SU-DHL-6 (cell line): ENCODE measurements around the gene WDR88.
A peak's percentile ranks its signal among the peaks of the same experiment; 100 is the strongest.
"Not testable (repeated sequence)": the region's sequence is repeated elsewhere in the genome, so short reads cannot be mapped to it uniquely, and the experiment has no call there.

Experiments used
- H2AFZ ChIP-seq: fragments of 200-600 bp; sonication (generic); 2 replicates; pipeline ENCODE4 v1.6.1; 2014; ENCODE audit warnings: low read depth, mild to moderate bottlenecking, moderate library complexity, mixed read lengths, antibody characterized with exemption, low read length; ENCODE audit not compliant: severe bottlenecking
- H3F3A ChIP-seq: fragments of 200-600 bp; shearing (Covaris generic); 2 replicates; pipeline ENCODE4 v1.6.0; 2016; ENCODE audit warnings: antibody characterized with exemption, mild to moderate bottlenecking; ENCODE audit not compliant: insufficient read depth
- H3K27ac ChIP-seq: fragments of 200-600 bp; sonication (generic); 2 replicates; pipeline ENCODE4 v1.5.1; 2016; ENCODE audit warnings: low read depth, mild to moderate bottlenecking, low read length, moderate library complexity, mixed read lengths
- H3K27me3 ChIP-seq: fragments of 200-600 bp; sonication (generic), shearing (Covaris generic); 2 replicates; pipeline ENCODE4 v1.6.0; 2014; ENCODE audit warnings: mild to moderate bottlenecking, low read length
- H3K36me3 ChIP-seq: fragments of 200-600 bp; sonication (generic); 2 replicates; pipeline ENCODE4 v1.6.1; 2014; ENCODE audit warnings: mild to moderate bottlenecking, low read length, mixed read lengths
- H3K4me2 ChIP-seq: fragments of 300-600, 200-600 bp; shearing (Covaris generic), sonication (generic); 2 replicates; pipeline ENCODE4 v1.6.0; 2014; ENCODE audit warnings: low read length, low read depth, mild to moderate bottlenecking; ENCODE audit not compliant: poor library complexity, severe bottlenecking
- H3K4me3 ChIP-seq: fragments of 200-600 bp; sonication (generic); 2 replicates; pipeline ENCODE4 v1.5.1; 2014; ENCODE audit warnings: antibody characterized with exemption, low read length, mild to moderate bottlenecking, mixed read lengths; ENCODE audit not compliant: insufficient read depth, poor library complexity, severe bottlenecking
- H3K79me2 ChIP-seq: fragments of 200-600 bp; sonication (generic); 2 replicates; pipeline ENCODE4 v1.6.1; 2014; ENCODE audit warnings: mild to moderate bottlenecking, low read length, moderate library complexity; ENCODE audit not compliant: insufficient read depth
- H3K9ac ChIP-seq: fragments of 200-600 bp; sonication (generic); 2 replicates; pipeline ENCODE4 v1.7.0; 2014; ENCODE audit warnings: mild to moderate bottlenecking, low read length
- H3K9me2 ChIP-seq: fragments of 200-600 bp; sonication (generic); replicated peaks from 2 replicates; pipeline ENCODE4 v1.6.1; 2014; ENCODE audit warnings: low read length; ENCODE audit not compliant: insufficient read depth
- H3K9me3 ChIP-seq: fragments of 200-600 bp; sonication (generic); 2 replicates; pipeline ENCODE4 v1.6.1; 2014; ENCODE audit warnings: low read length, mixed read lengths; ENCODE audit not compliant: insufficient read depth
- H4K20me1 ChIP-seq: fragments of 200-600 bp; sonication (generic); 2 replicates; pipeline ENCODE4 v1.6.1; 2014; ENCODE audit warnings: low read depth, mild to moderate bottlenecking, antibody characterized with exemption, low read length, moderate library complexity, mixed read lengths
- EZH2phosphoT487 ChIP-seq: fragments of 200-600 bp; sonication (generic), shearing (Covaris generic); conservative IDR thresholded peaks from 2 replicates; pipeline ENCODE4 v1.6.1; 2018; ENCODE audit warnings: mild to moderate bottlenecking, antibody characterized with exemption, low read length, moderate library complexity, mixed read lengths
- TF ChIP-seq, protein P1 (sequence below): fragments of 200-600 bp; sonication (generic); IDR thresholded peaks from one replicate; pipeline ENCODE4 v1.5.1; 2017; ENCODE audit warnings: antibody characterized with exemption, mild to moderate bottlenecking, low read length, moderate library complexity; ENCODE audit not compliant: insufficient read depth, poor library complexity, severe bottlenecking

The WDR88 gene

DNA sequence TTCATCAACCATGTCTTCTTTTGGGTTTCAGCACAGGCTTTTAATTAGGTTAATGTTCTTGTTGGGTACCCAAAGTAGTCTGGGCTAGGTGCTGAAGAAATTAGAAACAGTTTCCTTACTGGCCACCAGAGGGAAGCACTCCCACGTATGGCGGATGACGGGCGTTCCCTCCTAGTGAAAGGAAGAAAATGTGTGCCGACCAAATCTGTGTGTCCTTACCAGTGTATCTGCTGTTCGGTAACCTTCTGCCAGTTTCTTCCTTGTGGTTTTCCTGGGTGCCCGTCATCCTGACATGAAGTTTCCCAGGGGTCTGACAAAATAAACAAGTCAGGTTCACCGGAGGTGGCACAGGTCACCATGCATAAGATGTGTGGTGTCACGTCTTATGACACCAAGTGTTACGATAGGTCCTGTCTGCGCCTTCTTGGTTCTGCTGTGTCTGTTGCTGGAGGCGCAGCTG, 6.0 kb upstream of the WDR88 start:
- H3F3A ChIP-seq = 0 out of 2 replicates have a peak, but pooled peaks cover 3% of the 10 kb centered on the region
- no peaks in the 10 kb centered on the region for H3K9me2 ChIP-seq
- H3K4me3 ChIP-seq = no peak overlapping the region
- no peak overlapping the region for H2AFZ ChIP-seq
- H3K9ac ChIP-seq = no peak overlapping the region
- no peaks in the 10 kb centered on the region for H3K9me3 ChIP-seq
- no peaks in the 10 kb centered on the region for H3K79me2 ChIP-seq
- H3K4me2 ChIP-seq = no peak overlapping the region
- no peaks in the 10 kb centered on the region for H3K27me3 ChIP-seq
- H3K27ac ChIP-seq = no peak overlapping the region
- H4K20me1 ChIP-seq = no peaks in the 10 kb centered on the region
- no peaks in the 10 kb centered on the region; the same call in 1 of the 2 replicates for H3K36me3 ChIP-seq
- TF ChIP-seq, protein P1, sequence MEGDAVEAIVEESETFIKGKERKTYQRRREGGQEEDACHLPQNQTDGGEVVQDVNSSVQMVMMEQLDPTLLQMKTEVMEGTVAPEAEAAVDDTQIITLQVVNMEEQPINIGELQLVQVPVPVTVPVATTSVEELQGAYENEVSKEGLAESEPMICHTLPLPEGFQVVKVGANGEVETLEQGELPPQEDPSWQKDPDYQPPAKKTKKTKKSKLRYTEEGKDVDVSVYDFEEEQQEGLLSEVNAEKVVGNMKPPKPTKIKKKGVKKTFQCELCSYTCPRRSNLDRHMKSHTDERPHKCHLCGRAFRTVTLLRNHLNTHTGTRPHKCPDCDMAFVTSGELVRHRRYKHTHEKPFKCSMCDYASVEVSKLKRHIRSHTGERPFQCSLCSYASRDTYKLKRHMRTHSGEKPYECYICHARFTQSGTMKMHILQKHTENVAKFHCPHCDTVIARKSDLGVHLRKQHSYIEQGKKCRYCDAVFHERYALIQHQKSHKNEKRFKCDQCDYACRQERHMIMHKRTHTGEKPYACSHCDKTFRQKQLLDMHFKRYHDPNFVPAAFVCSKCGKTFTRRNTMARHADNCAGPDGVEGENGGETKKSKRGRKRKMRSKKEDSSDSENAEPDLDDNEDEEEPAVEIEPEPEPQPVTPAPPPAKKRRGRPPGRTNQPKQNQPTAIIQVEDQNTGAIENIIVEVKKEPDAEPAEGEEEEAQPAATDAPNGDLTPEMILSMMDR = peak; percentile 57
- TF ChIP-seq EZH2phosphoT487 = no peak

DNA sequence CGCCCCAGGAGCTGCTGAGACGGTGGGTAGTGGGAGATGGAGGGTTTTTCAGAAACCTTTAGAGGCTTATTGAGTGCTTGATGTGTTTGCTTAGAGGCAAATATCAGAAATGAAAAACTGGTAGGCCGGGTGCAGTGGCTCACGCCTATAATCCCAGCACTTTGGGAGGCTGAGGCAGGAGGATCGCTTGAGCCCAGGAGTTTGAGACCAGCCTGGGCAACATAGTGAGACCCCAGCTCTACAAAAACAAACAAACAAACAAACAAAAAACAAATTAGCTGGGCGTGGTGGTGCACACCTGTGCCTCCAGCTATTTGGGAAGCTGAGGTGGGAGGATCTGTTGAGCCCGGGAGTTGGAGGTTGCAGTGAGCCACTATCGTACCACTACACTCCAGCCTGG, 5.2 kb upstream of the WDR88 start:
- H3K79me2 ChIP-seq, H3K4me3 ChIP-seq, H3K27ac ChIP-seq, H2AFZ ChIP-seq, H3F3A ChIP-seq, H3K27me3 ChIP-seq, H3K9me3 ChIP-seq, H3K9ac ChIP-seq, H4K20me1 ChIP-seq, H3K36me3 ChIP-seq, H3K4me2 ChIP-seq, H3K9me2 ChIP-seq: not testable (repeated sequence)

DNA sequence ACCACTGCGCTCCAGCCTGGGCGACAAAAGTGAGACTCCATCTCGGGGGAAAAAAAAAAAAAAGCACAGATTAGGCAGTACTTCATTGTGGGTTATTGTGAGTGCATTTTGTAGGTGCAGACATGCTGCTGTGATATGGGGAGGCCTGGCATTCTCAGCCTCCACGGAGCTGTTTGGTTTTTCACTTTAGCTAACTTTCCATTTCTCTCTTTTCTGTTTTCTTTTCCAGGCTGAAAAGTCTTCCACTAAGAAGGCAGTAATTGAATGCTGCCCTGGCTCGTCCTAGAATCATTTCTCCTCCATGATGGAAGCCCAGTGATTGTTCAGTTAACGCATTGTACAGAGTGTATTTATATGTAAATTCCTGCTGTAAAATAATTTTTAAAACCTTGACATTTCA, 2.0 kb upstream of the WDR88 start:
- Histone ChIP-seq H3K4me2 (no peak overlapping the region), H4K20me1 (no peaks in the 10 kb centered on the region), H3K9me2 (no peaks in the 10 kb centered on the region), H3K36me3 (no peaks in the 10 kb centered on the region; the same call in 1 of the 2 replicates), H2AFZ (no peak overlapping the region), H3K79me2 (no peaks in the 10 kb centered on the region), H3F3A (0 out of 2 replicates have a peak, but pooled peaks cover 3% of the 10 kb centered on the region), H3K9ac (no peak overlapping the region), H3K9me3 (no peaks in the 10 kb centered on the region), H3K27me3 (no peaks in the 10 kb centered on the region), H3K4me3 (no peak overlapping the region), H3K27ac (no peak overlapping the region)
- TF ChIP-seq, protein P1 = no peak
- TF ChIP-seq EZH2phosphoT487 = no peak

DNA sequence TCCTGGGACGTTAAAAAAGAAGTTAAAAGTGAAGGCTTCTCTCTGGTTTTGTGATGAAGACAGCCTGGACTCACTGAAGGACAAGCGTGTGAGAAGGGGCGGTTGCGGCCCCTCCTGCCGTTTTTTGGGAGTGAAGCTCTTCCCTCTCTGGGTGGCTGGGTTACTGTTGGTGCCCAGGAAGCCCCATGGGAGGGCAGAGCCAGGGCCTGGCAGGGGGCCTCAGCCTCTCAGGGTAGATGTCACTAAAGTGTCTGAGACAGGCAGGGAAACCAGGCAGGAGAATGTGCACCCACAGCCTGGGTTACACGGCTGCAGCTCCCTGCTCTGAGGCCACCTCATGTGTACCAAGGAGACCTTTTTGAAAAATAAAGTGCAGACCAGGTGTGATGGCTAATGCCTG, 1.5 kb upstream of the WDR88 start:
- H3K9me2 ChIP-seq = no peaks in the 10 kb centered on the region
- no peak overlapping the region for H3K4me3 ChIP-seq
- no peak overlapping the region for H3K27ac ChIP-seq
- no peaks in the 10 kb centered on the region for H3K79me2 ChIP-seq
- H3K4me2 ChIP-seq = no peak overlapping the region
- TF ChIP-seq EZH2phosphoT487 = no peak
- TF ChIP-seq, protein P1 = no peak
- 0 out of 2 replicates have a peak, but pooled peaks cover 2% of the 10 kb centered on the region for H3F3A ChIP-seq
- no peak overlapping the region for H2AFZ ChIP-seq
- H3K9me3 ChIP-seq = no peaks in the 10 kb centered on the region
- no peaks in the 10 kb centered on the region for H3K27me3 ChIP-seq
- H3K36me3 ChIP-seq = no peaks in the 10 kb centered on the region; the same call in 1 of the 2 replicates
- no peaks in the 10 kb centered on the region for H4K20me1 ChIP-seq
- H3K9ac ChIP-seq = no peak overlapping the region
